HG03196 (cell line): Measurements from ENCODE around the gene CATSPERD.

Source experiments
- ATAC-seq: cut with Tn5 transposase; IDR thresholded peaks from one replicate; pipeline ENCODE4 v1.9.1; 2021; ENCODE audit not compliant: unreplicated experiment

Gene CATSPERD

DNA sequence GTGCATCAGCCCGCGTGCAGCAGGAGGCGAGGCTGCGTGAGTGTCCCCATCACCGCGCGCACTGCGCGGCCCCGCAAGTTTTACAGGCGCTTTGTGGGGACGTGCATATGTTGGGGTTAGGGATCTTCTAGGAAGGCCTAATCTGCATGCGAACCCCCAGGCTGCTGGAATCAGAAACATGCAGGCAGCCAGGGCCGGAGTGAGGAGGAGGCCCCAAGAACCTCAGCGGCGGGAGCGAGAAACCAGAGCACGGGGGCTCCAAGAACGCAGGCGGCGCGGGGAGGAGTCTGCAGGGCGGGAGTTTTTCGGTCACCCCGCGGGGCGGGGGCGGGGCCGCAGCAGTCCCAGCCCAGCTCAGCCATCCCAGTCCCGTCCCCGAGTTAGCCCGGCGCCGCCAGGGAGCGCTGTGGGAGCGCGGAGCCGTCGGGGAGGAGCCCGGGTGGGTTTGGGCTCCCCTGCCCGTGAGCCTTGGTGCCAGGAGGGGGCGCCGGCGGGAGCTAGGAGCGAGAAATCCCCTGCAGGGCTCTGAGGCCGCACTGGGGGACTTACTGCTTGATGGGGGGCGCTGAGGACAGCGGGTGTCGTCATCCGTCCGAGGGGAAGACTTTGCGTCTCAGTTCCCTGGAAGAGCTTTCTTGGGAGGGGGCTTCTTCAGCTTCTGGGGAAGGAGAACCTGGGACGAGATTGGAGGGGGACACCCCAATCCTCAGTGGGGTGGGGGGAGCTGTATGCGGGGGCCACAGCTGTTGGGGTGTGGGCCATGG is 83.5 kb downstream of the CATSPERD start:
- peak; percentile 84 for ATAC-seq

DNA sequence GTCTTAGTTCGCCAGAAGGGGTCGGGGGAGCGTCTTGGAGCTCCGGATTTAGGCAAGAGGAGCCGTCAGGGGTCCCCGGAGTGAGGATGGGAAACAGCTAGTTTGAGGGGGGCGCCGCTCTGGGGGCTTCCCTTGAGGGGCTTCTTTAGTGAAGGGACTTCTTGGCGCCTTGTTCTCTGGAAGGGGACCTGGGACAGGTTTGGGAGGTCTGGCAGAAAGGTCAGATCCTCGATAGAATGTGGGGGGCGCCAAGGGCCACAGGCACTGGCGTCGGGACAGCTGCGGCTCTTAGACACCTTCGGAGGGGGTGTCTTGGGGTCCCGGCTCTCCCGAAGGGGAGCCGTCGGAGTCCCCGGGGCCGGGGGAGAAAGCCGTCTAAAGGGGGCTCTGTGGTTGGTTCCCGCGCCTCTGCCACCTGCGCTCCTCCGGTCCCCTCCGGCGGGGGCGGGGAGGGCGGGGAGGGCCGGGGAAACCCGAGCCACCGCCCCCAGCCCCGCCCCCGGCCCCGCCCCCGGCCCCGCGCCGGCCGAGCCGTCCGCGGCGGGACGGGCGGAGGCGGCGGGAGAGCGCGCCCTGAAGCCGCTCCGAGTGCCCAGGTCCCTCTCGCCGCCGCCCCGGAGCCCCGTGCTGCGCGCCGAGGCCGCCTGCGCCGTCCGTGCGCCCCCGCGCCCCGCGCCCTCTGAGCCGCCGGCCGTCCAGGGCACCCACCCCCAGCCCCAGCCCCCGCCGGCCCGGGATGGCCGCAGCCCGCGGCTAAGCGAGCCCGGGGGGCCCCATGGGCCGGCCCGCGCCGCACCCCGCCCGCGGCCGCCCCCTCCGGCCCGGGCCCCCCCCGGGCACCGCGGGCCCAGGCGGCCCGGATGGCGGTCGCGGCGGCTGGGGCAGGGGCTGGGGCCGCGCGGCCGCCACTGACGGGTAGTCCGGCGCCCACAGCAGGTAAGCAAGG is 84.4 kb downstream of the CATSPERD start, which contains the start of gene NRTN:
NRTN (plus strand) TSS at position 552 of the 946 bp plus-strand sequence. CDS start 19,099 bp downstream, outside the sequence.
- ATAC-seq = no peak

DNA sequence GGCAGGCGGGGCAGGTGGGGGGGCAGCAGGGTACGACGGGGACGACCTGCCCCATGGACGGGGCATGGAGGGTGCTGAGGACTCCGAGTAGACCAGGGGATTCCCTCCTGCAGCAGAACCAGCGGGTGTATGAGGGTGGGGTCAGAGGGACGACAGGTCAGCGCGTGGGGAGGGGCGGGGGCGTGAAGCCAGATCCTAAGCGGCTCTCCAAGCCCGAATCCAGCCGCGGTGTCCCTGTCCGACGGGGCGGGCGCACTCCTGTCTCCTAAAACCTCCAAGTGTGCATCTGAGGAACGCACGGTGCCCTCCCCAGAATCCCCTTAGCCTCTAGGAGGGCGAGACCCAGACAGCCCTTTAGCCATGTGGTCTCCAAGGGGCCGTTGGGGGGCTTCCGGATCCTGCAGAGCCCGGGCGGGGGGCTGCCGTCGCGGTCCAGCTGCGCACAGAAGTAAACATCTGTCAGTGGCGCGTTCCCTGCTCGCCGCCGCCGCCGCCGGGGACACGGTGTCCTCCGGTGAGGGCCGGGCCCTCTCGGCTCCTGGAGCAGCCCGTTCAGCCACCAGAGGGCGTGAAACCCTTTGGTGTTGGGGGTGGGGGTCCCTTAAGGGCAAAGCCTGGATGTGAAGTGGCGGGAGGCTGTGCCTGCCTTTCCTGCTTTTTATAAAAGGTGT is 85.2 kb downstream of the CATSPERD start:
- no peak for ATAC-seq

DNA sequence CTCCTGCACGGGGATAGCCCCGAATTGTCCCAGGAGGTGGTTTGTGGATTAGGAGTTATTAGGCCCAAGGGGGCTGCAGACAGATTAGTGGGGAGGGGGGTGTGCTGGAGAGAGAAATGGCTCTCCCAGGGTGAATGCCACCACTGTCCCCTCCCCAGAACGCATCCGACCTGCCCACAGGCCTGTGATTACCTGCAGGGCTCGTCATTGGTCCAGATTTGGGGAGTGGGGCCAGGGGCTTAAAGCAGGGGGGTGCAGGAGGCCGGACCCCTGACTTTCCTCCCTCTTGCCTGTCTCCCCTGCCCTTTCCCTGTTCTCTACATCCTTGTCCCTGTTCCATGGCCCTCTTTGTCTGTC is 85.7 kb downstream of the CATSPERD start:
- ATAC-seq = no peak

DNA sequence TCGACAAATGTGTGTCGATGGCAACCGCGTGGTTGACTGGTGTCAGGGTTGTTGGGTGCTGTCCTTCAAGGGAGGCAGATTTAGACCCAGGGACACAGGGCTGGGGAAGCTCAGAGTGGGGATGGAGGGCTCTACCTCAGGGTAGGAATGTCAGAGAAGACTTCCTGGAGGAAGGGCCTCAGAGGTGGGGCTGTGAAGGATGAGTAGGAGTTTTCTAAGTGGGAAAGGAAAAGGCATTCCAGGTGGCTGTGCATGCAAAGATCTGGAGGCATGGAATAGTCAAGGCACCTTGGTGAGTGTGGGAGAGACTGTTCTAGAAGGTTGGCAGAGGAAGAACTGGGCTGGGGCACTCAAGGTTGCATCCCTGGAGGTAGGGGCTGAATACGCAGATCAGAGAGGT is 86.5 kb downstream of the CATSPERD start:
- ATAC-seq = no peak

DNA sequence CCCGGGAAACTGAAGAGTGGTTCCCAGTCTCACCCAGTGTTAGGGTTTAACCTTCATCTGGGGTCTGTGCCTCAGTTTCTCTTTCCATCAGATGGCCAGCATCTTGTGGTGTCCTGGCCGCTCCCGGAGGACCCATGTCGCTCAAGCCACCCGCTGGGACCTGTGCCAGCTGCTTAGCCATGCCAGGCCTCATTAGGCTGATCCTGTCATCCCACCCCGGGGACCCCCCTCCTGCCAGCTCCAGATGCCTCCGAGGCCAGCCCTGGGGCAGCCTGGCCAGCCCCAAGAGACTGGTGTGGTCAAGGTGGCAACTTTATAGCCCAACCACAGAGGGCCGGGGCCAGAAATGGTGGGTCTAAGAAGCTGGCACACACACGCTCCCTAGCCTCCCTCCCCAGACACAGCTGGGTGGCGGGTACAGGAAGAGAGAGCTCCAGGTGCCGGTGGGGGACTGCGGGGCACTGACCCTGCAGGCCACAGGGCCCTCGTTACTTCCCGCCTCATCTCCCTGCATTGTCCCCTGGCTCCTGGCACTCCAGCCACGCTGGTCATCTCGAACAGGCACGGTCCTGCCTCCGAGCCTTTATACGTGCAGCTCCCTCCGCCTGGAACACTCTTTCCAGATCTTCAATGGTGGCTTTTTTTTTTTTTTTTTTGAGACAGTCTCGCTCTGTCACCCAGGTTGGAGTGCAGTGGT is 87.8 kb downstream of the CATSPERD start:
- ATAC-seq = no peak

DNA sequence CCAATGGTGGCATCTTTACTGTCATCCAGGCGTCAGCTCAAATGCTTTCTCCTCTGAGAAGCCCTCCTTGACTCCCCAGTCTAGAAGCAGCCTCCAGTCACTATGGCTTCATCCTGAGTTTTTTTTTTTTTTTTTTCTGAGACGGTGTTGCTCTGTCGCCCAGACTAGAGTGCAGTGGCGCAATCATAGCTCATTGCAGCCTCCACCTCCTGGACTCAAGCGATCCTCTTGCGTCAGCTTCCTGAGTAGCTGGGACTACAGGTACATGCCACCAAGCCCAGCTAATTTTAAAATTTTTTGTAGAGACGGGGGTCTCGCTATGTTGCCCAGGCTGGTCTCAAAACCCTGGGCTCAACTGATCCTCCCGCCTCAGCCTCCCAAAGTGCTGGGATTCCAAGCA is 88.6 kb downstream of the CATSPERD start:
- ATAC-seq = no peak

DNA sequence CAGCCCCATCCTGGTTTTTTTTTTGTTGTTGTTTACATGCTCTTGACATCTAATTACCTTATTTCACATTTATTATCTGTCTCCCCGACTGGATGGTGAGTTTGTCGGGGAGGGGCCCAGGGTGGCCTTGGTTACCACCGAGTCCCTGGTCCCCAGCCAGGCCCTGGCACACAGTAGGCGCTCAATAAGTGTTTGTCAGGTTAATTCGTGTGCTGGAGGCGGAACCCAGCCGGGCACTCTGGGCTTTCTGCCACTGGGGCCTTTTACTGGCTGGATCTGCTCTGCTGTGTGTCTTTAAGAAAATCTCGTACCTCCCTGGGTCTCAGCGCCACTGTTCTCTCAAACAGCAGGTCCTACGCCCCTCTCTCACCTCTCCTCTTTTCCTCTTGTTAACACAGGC is 89.0 kb downstream of the CATSPERD start:
- ATAC-seq = no peak

DNA sequence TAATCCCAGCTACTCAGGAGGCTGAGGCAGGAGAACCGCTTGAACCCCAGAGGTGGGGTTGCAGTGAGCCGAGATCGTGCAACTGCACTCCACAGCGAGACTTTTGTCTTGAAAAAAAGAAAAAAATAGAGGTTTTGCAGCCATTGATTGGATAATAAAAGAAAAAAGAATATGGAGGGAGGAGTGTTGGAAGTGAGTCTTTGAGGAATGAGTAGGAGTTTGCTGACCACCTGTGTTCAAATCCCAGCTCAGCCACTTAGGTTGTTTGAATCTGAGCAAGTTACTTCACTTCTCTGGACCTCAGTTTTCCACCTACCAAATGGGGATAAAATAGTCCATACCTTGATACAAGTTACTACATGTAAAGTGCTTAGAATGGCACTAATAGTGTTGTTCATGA is 90.7 kb downstream of the CATSPERD start:
- no peak for ATAC-seq

DNA sequence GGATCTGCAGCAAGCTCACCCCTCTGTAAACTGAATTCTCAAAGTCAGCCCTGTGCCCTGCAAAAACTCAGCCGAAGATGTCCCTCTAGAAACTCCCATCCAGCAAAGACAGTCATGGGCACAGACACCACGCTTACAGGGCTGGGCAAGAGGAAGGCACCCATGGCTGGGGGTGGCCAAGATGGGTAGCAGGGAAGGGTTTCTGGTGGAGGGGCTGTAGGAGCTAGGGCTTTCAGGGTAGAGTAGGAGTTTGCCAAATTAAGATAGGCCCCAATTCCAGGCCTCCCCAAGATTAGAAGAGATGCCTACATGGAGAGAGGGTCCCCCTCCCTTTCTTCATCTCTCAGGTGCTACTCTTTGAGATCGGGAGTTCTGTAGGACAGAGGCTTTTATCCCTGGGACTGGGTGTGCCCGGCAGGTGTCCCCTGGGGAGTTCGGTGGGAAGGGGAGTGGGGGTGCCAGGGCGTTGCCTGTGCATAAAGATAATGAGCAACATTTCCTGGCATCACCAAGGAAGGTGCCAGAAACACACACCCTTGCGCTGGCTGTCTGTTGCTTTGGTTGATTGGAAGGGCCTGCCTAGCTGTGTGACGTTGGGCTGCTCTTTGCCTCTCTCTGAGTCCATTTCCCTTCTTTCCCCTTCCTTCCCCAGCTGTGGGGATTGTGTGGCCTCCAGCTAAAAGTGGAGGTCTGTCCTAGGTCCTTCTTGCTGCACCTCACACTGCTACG is 93.8 kb downstream of the CATSPERD start:
- ATAC-seq = no peak

DNA sequence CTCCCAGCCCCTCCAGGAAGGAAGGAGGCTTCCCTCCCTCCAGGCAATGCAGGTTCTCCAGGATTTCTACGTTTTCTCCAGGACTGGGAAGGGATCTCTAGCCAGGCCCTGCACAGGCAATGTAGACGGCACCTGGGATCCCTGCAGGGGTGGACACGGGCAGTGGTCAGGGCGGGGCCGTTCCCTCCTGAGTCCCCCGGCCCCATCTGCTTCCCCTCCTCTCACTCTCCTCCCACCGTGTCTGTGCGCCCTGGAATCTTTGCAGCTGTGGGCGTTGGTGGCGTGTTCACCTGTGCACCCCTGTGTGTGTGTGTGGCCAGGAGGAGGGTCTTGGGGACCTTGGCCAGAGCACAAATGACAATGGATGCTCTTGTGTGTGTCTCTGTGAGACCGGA is 94.4 kb downstream of the CATSPERD start:
- no peak for ATAC-seq

DNA sequence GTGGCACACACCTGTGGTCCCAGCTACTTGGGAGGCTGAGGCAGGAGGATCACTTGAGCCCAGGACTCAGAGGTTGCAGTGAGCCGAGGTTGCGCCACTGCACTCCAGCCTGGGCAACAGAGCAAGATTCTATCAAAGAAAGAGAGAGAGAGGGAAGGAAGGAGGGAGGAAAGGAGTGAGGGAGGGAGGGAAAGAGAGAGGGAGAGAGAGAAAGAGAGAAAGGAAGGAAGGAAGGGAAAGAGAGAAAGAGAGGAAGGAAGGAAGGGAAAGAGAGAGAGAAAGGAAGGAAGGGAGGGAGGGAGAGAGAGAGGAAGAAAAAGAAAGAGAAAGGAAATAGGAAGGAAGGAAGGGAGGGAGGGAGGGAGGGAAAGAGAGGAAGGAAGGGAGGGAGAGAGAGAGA is 96.8 kb downstream of the CATSPERD start:
- ATAC-seq = no peak

DNA sequence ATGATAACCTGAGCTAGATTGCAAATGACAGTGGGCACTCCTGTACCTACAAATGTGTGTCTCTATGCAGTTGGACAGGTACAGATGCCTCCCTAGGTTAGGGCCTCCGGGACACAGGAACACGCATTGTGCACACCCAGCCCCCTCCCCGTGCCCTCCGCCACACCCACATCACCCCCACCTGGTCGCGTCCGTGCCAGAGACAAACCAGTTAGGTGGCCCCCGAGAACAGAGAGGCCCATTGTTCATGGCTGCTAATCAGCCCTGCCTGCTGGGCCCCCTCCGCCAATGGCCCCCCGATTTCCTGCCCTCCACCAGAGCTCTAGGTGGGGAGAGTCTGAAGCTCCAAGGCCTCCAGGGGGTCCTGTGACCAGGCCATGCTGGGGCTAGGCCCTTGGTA is 98.2 kb downstream of the CATSPERD start:
- ATAC-seq = no peak

DNA sequence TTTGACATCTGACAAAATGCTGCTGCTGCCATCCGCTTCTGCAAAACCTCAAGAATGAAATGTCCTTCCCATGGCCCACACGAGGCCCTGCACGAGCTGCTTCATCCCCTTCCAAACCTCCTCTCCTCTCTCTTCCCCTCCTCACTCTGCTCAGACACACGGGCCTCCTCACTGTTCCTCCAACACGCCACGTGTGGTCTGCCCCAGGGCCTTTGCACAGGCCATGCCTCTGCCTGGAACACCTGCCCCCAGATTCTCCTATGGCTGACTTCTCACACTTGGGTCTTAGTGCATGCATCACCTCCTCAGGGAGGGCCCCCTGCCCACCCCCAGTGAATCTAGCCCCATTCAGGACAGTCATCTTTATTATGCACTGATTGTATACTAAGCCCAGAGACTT is 100.3 kb downstream of the CATSPERD start:
- no peak for ATAC-seq

DNA sequence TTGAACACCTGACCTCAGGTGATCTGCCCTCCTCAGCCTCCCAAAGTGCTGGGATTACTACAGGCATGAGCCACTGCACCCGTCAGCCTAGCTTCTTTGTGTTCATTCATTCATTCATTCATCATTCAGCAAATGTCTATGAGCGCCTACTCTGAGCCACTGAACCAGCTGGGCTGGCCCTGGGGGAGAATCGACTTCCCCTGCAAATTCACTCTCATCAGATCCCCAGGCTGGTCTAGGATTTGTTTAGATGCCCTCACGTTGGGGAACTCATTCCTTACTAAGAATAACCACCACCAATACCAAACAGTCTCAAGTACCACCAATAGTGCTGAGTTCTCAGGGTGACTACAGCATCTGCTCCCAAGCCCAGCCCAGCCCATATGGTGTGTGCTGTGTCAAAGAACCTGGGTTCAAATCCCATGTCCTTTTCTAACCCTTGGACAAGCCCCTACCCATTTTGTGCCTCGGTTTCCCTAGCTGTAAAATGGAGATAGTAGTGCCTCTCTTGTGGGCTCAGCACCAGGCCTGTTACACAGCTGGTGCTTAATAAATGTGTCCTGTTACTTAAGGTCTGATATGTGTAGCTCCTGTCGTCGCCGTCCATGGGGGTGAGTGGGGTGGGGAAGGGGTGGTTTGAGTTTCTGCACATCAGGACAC is 101.2 kb downstream of the CATSPERD start:
- ATAC-seq = no peak

DNA sequence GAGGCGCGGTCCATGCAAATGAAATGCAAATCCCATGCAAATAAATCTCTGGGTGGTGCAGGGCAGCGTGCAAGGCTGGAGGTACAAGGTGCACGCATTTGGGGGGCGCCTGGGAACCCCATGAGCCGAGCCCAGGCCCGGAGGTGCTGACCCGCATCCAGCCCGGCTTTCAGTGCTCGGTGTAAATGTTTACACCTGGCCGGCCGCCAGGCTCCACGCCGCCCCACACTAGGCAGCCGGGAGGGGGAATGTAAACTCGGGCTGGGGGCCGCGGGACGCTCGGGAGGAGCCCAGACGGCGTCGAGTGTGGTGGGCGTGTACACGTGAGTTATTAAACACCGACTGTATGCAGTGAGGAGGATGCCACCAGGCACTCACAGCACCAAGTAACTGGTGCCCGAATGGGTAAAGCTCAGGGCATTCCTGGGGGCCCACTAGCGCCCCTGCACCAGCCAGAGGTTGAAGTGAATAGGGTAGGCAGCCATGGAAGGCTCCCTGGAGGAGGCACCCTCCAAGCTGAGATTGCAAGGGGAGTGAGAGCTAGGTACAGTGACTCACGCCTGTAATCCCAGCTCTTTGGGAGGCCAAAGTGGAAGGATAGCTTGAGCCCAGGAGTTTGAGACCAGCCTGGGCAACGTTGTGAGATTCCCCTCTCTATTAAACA is 101.9 kb downstream of the CATSPERD start:
- ATAC-seq = no peak

DNA sequence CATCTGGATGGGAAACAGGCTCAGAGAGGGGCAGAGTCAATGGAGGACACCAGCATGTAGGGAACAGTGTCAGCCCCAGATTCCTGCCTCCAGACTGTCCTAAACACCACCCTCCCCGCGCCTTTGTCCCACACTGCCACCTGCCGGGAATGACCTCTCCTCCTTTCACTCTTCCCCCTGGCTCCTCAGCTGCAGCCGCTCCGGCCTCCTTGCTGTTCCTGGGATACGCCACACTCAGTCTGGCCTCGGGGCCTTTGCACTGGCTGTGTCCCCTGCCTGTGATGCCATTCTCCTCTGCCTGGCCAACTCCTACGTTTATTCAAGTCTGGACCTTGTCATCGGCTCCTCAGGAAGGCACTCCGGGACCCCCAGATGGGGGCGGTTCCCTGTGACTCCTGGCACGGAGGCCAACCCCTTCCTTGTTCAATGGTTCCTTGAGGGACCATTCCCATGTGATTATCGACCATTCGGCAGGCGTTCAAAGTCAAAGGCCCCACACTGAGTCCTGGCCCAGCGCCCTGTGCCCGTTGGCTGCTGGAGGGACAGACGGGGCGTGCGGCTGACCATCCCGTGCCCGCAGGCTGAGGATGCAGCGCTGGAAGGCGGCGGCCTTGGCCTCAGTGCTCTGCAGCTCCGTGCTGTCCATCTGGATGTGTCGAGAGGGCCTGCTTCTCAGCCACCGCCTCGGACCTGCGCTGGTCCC is 103.3 kb downstream of the CATSPERD start:
- ATAC-seq = no peak

DNA sequence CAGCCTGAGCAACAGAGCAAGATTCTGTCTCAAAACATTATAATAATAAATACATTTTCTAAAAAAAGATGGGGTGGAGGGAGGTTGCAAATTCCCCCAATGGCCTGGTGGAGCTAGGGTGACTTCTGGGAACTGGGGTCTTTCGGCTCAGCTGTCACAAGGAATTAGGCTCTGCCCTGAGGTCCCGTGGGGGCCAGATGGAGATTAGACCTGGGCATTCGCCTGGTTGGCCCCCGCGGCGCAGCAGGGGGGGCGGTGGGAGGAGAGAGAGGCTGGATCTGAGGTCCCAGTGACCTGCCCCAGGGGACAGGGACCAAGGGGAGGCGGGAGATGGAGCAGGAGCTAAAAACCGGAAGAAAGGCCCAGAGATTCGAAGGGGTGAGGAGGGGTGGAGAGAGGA is 104.3 kb downstream of the CATSPERD start:
- no peak for ATAC-seq

DNA sequence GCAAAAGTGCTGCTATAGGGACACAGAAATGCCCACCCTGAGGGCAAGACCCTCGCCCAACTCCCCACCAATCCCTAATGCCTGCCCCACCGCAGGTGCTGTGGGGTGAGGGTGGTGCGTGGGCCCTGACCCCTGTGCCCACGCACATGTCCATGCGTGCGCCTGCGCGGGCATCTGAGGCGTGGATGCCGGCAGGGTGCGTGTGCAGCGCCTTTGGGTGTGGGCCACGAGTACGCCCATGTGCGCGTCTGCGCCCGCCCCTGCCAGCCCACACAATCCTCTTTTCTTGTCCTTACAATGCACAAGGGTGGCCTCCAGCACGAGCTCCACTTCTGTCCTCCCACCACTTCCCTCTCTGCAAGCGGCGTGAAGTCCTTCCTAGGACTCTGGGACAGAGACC is 104.7 kb downstream of the CATSPERD start:
- no peak for ATAC-seq
